ENCODE results near the gene GINS2. TPM values are rescaled to one million over a fixed set of nuclear protein-coding genes. Genes with fewer than 3 reads are reported as not detected.

Gene GINS2
- total and polyA plus RNA-seq, 2 of the 4 experiments (the other 2 are of a cell fraction), result 12.0 to 13.4 TPM

DNA sequence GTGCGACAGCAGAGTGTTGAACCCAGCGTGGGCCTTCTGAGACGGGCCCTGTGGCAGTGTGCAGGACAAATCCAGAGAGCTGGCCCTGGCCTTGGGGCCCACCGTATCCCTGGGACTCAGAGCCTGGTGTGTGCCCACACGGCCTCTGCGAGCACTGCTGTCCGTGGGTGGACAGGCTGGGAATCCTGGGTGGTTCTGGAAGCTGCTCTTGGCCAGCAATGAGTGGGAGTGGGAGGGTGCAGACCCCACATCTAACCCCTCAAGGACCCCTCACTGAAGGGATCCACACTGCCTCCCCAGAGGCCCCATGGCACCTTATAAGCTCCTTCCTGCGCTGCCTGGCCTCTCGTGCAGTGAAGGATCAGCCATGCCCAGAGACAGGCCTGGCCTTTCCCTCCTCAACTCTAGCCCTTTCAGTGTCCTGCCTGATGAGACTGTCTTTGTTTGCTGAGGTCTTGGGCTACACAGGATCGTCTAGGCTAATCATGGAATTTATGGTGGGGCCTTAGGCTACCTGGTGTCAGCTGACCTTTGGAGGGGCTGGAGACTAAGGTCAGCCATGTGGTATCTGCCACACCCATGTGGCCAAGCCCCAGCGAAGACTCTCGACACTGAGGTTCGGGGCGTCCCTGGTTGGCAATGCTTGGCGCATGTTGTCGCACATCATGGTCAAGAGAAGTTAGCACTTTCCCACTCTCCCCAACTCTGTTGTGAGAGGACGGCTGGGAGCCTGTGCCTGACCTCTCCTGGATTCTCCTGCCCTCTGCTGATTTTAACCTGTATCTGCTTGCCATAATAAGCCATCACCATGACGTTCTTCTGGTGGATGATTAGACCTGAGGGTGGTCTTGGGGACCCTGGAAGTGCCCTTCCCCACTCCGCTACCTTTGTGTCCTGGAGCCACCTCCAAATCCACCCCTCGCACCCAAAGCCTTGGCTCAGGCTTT, 16.4 kb upstream of the GINS2 start:
- no peak for DNase-seq
- H3K9me1 ChIP-seq (ENCODE audit: insufficient read depth, low read length), result peaks cover 5% of the 10 kb centered on the region
- H3K79me1 ChIP-seq (ENCODE audit: low read depth in 1 of 2, low read length in 2 of 2), result no peaks in the 10 kb centered on the region
- ChIA-PET POLR2A (ENCODE audit: unreplicated experiment) (no interaction called here), CTCF (interaction anchor here (1.8 kb wide), 1 partner anchor 10 kb away, joined by 4 read pairs; no protein-coding TSS in a partner anchor)
- no peak overlapping the region for H3K4ac ChIP-seq (ENCODE audit: low read depth, low read length)
- no peaks in the 10 kb centered on the region for H3K27me3 ChIP-seq (ENCODE audit: control insufficient read depth, insufficient read depth, low read length)
- H3K9ac ChIP-seq (ENCODE audit: low read depth, low read length), result no peak overlapping the region
- no peak overlapping the region for H2AK9ac ChIP-seq (replicated peaks; ENCODE audit: low read depth, low read length, poor library complexity)
- no peak overlapping the region for H3K4me2 ChIP-seq (ENCODE audit: low read depth, low read length)
- no peak for ATAC-seq (ENCODE audit: low read depth)
- in situ Hi-C loops (cut with MboI; ENCODE audit: low sequenced_read_pairs) (no loop called here), dilution Hi-C loops (cut with HindIII; ENCODE audit: low sequenced_read_pairs, unreplicated experiment) (no loop called here), intact Hi-C loops (cut with micrococcal nuclease) (no loop called here)
- no peak overlapping the region; the same call in 1 of the 2 replicates for H3K56ac ChIP-seq (ENCODE audit: extremely low read depth, insufficient read depth, low read length)
- no peak overlapping the region for H4K91ac ChIP-seq (ENCODE audit: insufficient read depth, low read depth, low read length)
- H3K9me3 ChIP-seq (ENCODE audit: control insufficient read depth, insufficient read depth, low read length), result peaks cover 2% of the 10 kb centered on the region; the same call in 1 of the 2 replicates
- H2BK120ac ChIP-seq (ENCODE audit: low read depth, low read length), result no peak overlapping the region
- no peak overlapping the region for H2BK5ac ChIP-seq (ENCODE audit: low read depth, low read length, poor library complexity, severe bottlenecking)
- BruUV-seq (replicated peaks), result no TSS peak
- no peak overlapping the region for H2AK5ac ChIP-seq (ENCODE audit: low read depth, low read length)
- no peak overlapping the region for H3K27ac ChIP-seq (ENCODE audit: insufficient read depth, low read length)
- no peak overlapping the region for H4K5ac ChIP-seq (ENCODE audit: low read depth, low read length)
- H3K23ac ChIP-seq (ENCODE audit: low read depth, low read length), result no peak overlapping the region
- no peaks in the 10 kb centered on the region; the same call in 1 of the 2 replicates for H4K20me1 ChIP-seq (ENCODE audit: insufficient read depth, low read length)
- no peak overlapping the region for H2BK15ac ChIP-seq (ENCODE audit: low read depth, low read length)
- H3K4me3 ChIP-seq (ENCODE audit: insufficient read depth, low read depth, low read length), result no peak overlapping the region
- no peak overlapping the region for H2AFZ ChIP-seq (replicated peaks; ENCODE audit: low read length, poor library complexity)
- no peak overlapping the region for H3K18ac ChIP-seq (ENCODE audit: low read depth, low read length)
- peaks cover 2% of the 10 kb centered on the region for H3K36me3 ChIP-seq (ENCODE audit: control insufficient read depth, insufficient read depth, low read length)
- no peak overlapping the region for H2BK20ac ChIP-seq (ENCODE audit: low read depth, low read length)
- no peak overlapping the region for H4K8ac ChIP-seq (ENCODE audit: low read depth in 2 of 2, low read length in 2 of 2)
- no peak overlapping the region for H3K14ac ChIP-seq (replicated peaks; ENCODE audit: low read depth, low read length)
- H3K4me1 ChIP-seq (ENCODE audit: control insufficient read depth, insufficient read depth, low read length), result no peaks in the 10 kb centered on the region
- 95% methylated on average over 3 of the region's 20 CpGs; no CpG with 5 or more reads in 1 of the 2 experiments for WGBS, 2 experiments (ENCODE audit: extremely low coverage in 2 of 2, insufficient read length in 1 of 2)
- no peak for TF ChIP-seq NFE2L2 (IDR thresholded peaks at IDR 0.05; ENCODE audit: low read depth, low read length)
- TF ChIP-seq FOS (IDR thresholded peaks at IDR 0.05; ENCODE audit: low read depth, low read length), result no peak
- TF ChIP-seq USF2 (IDR thresholded peaks at IDR 0.05; ENCODE audit: low read depth, low read length), result no peak
- no peak for TF ChIP-seq RAD21 (IDR thresholded peaks at IDR 0.05; ENCODE audit: low read length)
- TF ChIP-seq, protein P1, sequence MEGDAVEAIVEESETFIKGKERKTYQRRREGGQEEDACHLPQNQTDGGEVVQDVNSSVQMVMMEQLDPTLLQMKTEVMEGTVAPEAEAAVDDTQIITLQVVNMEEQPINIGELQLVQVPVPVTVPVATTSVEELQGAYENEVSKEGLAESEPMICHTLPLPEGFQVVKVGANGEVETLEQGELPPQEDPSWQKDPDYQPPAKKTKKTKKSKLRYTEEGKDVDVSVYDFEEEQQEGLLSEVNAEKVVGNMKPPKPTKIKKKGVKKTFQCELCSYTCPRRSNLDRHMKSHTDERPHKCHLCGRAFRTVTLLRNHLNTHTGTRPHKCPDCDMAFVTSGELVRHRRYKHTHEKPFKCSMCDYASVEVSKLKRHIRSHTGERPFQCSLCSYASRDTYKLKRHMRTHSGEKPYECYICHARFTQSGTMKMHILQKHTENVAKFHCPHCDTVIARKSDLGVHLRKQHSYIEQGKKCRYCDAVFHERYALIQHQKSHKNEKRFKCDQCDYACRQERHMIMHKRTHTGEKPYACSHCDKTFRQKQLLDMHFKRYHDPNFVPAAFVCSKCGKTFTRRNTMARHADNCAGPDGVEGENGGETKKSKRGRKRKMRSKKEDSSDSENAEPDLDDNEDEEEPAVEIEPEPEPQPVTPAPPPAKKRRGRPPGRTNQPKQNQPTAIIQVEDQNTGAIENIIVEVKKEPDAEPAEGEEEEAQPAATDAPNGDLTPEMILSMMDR (conservative IDR thresholded peaks at IDR 0.05; ENCODE audit: low read depth, low read length), result no peak
- TF ChIP-seq MAZ (IDR thresholded peaks at IDR 0.05; ENCODE audit: borderline replicate concordance, low read depth, low read length), result no peak
- TF ChIP-seq CEBPB (IDR thresholded peaks at IDR 0.05; ENCODE audit: low read depth, low read length), result no peak
- TF ChIP-seq MAFK (IDR thresholded peaks at IDR 0.05; ENCODE audit: low read depth, low read length), result no peak
- no peak for TF ChIP-seq MXI1 (IDR thresholded peaks at IDR 0.05; ENCODE audit: borderline replicate concordance, low read depth, low read length)
- TF ChIP-seq RCOR1 (IDR thresholded peaks at IDR 0.05; ENCODE audit: insufficient replicate concordance, low read length), result no peak
- TF ChIP-seq CHD1 (IDR thresholded peaks at IDR 0.05; ENCODE audit: low read depth, low read length), result no peak
- TF ChIP-seq ELK1 (IDR thresholded peaks at IDR 0.05; ENCODE audit: borderline replicate concordance, low read depth, low read length), result no peak
- TF ChIP-seq SMC3 (IDR thresholded peaks at IDR 0.05; ENCODE audit: low read depth, low read length), result no peak
- TF ChIP-seq RFX5 (IDR thresholded peaks at IDR 0.05; ENCODE audit: low read depth, low read length), result no peak
